ENCODE data around the gene C2orf92. TPM values are rescaled to one million over a fixed set of nuclear protein-coding genes. Genes with fewer than 3 reads are reported as not detected.

C2orf92 gene
- total and polyA plus RNA-seq, 2 donors (not counting 1 experiment from before 2014, with no cell fraction given), result 0.99 to 1.1 TPM

- Histone ChIP-seq H3K4me1 (ENCODE audit: control insufficient read depth, extremely low read depth, insufficient read depth, low read length) (no peaks in the 10 kb centered on the region), H3K4me2 (ENCODE audit: extremely low read depth, insufficient read depth, low read length) (peak overlapping the region; percentile 26)
- no peak for DNase-seq (ENCODE audit: low read depth in 2 of 2)
Observed at GRCh38 chr2:97646977-97647376, 22.5 kb upstream of the C2orf92 start.

DNA sequence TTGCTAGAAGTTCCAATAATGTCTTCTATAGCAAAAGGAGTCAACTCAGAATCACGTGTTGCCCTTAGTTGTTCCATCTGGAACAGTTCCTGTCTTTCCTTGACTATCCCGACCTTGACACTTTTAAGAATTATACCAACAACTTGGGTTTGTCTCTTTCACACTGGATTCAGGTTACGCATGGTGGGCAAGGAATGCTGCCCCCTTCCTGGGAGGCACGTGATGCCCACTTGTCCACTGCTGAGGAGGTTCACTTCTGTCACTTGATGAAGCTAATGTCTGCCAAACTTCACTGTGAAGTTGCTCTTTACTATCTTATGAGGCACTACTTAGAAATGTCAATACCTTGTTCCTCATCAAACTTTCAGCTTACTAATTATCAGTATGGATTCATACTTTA lies 18.4 kb upstream of the C2orf92 start:
- H3K9me3 ChIP-seq (ENCODE audit: control insufficient read depth, insufficient read depth, low read depth, low read length), result no peaks in the 10 kb centered on the region
- H3K9ac ChIP-seq (ENCODE audit: insufficient read depth, low read length), result no peak overlapping the region
- H2AFZ ChIP-seq (ENCODE audit: low read length), result no peak overlapping the region
- H3K27me3 ChIP-seq (ENCODE audit: control insufficient read depth, insufficient read depth, low read length), result no peaks in the 10 kb centered on the region
- H4K20me1 ChIP-seq (ENCODE audit: control insufficient read depth, extremely low read depth, insufficient read depth, low read length), result no peaks in the 10 kb centered on the region
- H3K79me2 ChIP-seq (ENCODE audit: control insufficient read depth, insufficient read depth, low read length), result peaks cover 5% of the 10 kb centered on the region
- DNase-seq (ENCODE audit: low read depth in 2 of 2), result no peak
- no peaks in the 10 kb centered on the region for H3K4me1 ChIP-seq (ENCODE audit: control insufficient read depth, extremely low read depth, insufficient read depth, low read length)
- no peak overlapping the region for H3K4me2 ChIP-seq (ENCODE audit: extremely low read depth, insufficient read depth, low read length)
- TF ChIP-seq EZH2 (IDR thresholded peaks at IDR 0.05; ENCODE audit: low read length, missing control alignments), result no peak
- TF ChIP-seq, protein P1, sequence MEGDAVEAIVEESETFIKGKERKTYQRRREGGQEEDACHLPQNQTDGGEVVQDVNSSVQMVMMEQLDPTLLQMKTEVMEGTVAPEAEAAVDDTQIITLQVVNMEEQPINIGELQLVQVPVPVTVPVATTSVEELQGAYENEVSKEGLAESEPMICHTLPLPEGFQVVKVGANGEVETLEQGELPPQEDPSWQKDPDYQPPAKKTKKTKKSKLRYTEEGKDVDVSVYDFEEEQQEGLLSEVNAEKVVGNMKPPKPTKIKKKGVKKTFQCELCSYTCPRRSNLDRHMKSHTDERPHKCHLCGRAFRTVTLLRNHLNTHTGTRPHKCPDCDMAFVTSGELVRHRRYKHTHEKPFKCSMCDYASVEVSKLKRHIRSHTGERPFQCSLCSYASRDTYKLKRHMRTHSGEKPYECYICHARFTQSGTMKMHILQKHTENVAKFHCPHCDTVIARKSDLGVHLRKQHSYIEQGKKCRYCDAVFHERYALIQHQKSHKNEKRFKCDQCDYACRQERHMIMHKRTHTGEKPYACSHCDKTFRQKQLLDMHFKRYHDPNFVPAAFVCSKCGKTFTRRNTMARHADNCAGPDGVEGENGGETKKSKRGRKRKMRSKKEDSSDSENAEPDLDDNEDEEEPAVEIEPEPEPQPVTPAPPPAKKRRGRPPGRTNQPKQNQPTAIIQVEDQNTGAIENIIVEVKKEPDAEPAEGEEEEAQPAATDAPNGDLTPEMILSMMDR (conservative IDR thresholded peaks at IDR 0.05 in 1 of 2, IDR thresholded peaks at IDR 0.05 in 1 of 2; ENCODE audit: low read depth in 1 of 2, low read length in 2 of 2), result no peak
- peaks cover 12% of the 10 kb centered on the region for H3K36me3 ChIP-seq (ENCODE audit: control insufficient read depth, insufficient read depth, low read length)
- no peak overlapping the region for H3K27ac ChIP-seq (ENCODE audit: insufficient read depth, low read length)
- H3K4me3 ChIP-seq (replicated peaks in 1 of 4; ENCODE audit: control extremely low read depth in 1 of 4, insufficient read depth in 1 of 4, low read depth in 3 of 4, low read length in 4 of 4), result no peak overlapping the region

More at GRCh38 chr2:97646977-97647376, 22.5 kb upstream of the C2orf92 start:
- Histone ChIP-seq H3K4me3 (replicated peaks in 1 of 4; ENCODE audit: control extremely low read depth in 1 of 4, insufficient read depth in 1 of 4, low read depth in 3 of 4, low read length in 4 of 4) (peak overlapping the region in 3 of 4 experiments; percentile 61 to 97 (median 90)), H3K9ac (ENCODE audit: insufficient read depth, low read length) (no peak overlapping the region), H3K79me2 (ENCODE audit: control insufficient read depth, insufficient read depth, low read length) (peaks cover 7% of the 10 kb centered on the region), H3K27ac (ENCODE audit: insufficient read depth, low read length) (no peak overlapping the region), H3K36me3 (ENCODE audit: control insufficient read depth, insufficient read depth, low read length) (peaks cover 5% of the 10 kb centered on the region), H2AFZ (ENCODE audit: low read length) (no peak overlapping the region), H3K9me3 (ENCODE audit: control insufficient read depth, insufficient read depth, low read depth, low read length) (no peaks in the 10 kb centered on the region), H3K27me3 (ENCODE audit: control insufficient read depth, insufficient read depth, low read length) (no peaks in the 10 kb centered on the region), H4K20me1 (ENCODE audit: control insufficient read depth, extremely low read depth, insufficient read depth, low read length) (no peaks in the 10 kb centered on the region)
- TF ChIP-seq, protein P1 (conservative IDR thresholded peaks at IDR 0.05 in 1 of 2, IDR thresholded peaks at IDR 0.05 in 1 of 2; ENCODE audit: low read depth in 1 of 2, low read length in 2 of 2), result no peak
- TF ChIP-seq EZH2 (IDR thresholded peaks at IDR 0.05; ENCODE audit: low read length, missing control alignments), result no peak

GRCh38 chr2:97653473-97653872 lies 16.0 kb upstream of the C2orf92 start:
- H2AFZ ChIP-seq (ENCODE audit: low read length), result no peak overlapping the region
- no peaks in the 10 kb centered on the region for H3K4me1 ChIP-seq (ENCODE audit: control insufficient read depth, extremely low read depth, insufficient read depth, low read length)
- H4K20me1 ChIP-seq (ENCODE audit: control insufficient read depth, extremely low read depth, insufficient read depth, low read length), result no peaks in the 10 kb centered on the region
- no peaks in the 10 kb centered on the region for H3K9me3 ChIP-seq (ENCODE audit: control insufficient read depth, insufficient read depth, low read depth, low read length)
- no peaks in the 10 kb centered on the region for H3K27me3 ChIP-seq (ENCODE audit: control insufficient read depth, insufficient read depth, low read length)
- H3K79me2 ChIP-seq (ENCODE audit: control insufficient read depth, insufficient read depth, low read length), result no peaks in the 10 kb centered on the region
- H3K27ac ChIP-seq (ENCODE audit: insufficient read depth, low read length), result no peak overlapping the region
- no peak overlapping the region for H3K4me2 ChIP-seq (ENCODE audit: extremely low read depth, insufficient read depth, low read length)
- no peak overlapping the region for H3K9ac ChIP-seq (ENCODE audit: insufficient read depth, low read length)
- no peak for TF ChIP-seq EZH2 (IDR thresholded peaks at IDR 0.05; ENCODE audit: low read length, missing control alignments)
- TF ChIP-seq, protein P1 (conservative IDR thresholded peaks at IDR 0.05 in 1 of 2, IDR thresholded peaks at IDR 0.05 in 1 of 2; ENCODE audit: low read depth in 1 of 2, low read length in 2 of 2), result no peak
- peaks cover 23% of the 10 kb centered on the region for H3K36me3 ChIP-seq (ENCODE audit: control insufficient read depth, insufficient read depth, low read length)
- H3K4me3 ChIP-seq (replicated peaks in 1 of 4; ENCODE audit: control extremely low read depth in 1 of 4, insufficient read depth in 1 of 4, low read depth in 3 of 4, low read length in 4 of 4), result no peak overlapping the region
- DNase-seq (ENCODE audit: low read depth in 2 of 2), result no peak

All from fibroblast of lung (primary cell).